WERI-Rb-1 (cell line): Measurements from ENCODE around the gene PIGV.
"Not testable (repeated sequence)": the region's sequence is repeated elsewhere in the genome, so short reads cannot be mapped to it uniquely, and the experiment has no call there.

Source experiments
- DNase-seq: peaks from one replicate; pipeline ENCODE4 v3.0.0-alpha.2; 2020
- H3K27ac ChIP-seq: fragments of 250-450 bp; sonication (Bioruptor Pico); 2 replicates; pipeline ENCODE4 v1.5.1; 2020; ENCODE audit warnings: mild to moderate bottlenecking, moderate library complexity
- H3K27me3 ChIP-seq: fragments of 250-450 bp; sonication (Bioruptor Pico); 2 replicates; pipeline ENCODE4 v1.5.1; 2021; ENCODE audit warnings: mild to moderate bottlenecking, low read depth, moderate library complexity; ENCODE audit not compliant: insufficient read depth, severe bottlenecking
- H3K36me3 ChIP-seq: fragments of 250-450 bp; sonication (Bioruptor Pico); 2 replicates; pipeline ENCODE4 v1.5.1; 2020; ENCODE audit warnings: mild to moderate bottlenecking, moderate library complexity
- H3K4me3 ChIP-seq: 2 replicates; pipeline ENCODE4 v1.5.1; 2011; ENCODE audit warnings: low read depth, mild to moderate bottlenecking, control low read depth, low read length
- H3K9me3 ChIP-seq: fragments of 250-450 bp; sonication (Bioruptor Pico); 2 replicates; pipeline ENCODE4 v1.5.1; 2021; ENCODE audit warnings: mild to moderate bottlenecking, moderate library complexity; ENCODE audit not compliant: severe bottlenecking
- CTCF ChIP-seq: IDR thresholded peaks from 2 replicates; pipeline ENCODE4 v1.5.1; 2011; ENCODE audit warnings: low read depth, mild to moderate bottlenecking, control low read depth, inconsistent platforms, low read length

Gene PIGV

GRCh38 chr1:26839339-26839722 is 51.6 kb downstream of the PIGV start:
- H3K9me3 ChIP-seq, result no peaks in the 10 kb centered on the region
- H3K36me3 ChIP-seq, result peaks cover 73% of the 10 kb centered on the region
- DNase-seq, result no peak
- H3K4me3 ChIP-seq, result no peak overlapping the region
- TF ChIP-seq CTCF, result no peak
- no peaks in the 10 kb centered on the region for H3K27me3 ChIP-seq
- H3K27ac ChIP-seq, result no peak overlapping the region

- Histone ChIP-seq H3K27ac (no peak overlapping the region), H3K4me3 (no peak overlapping the region), H3K9me3 (no peaks in the 10 kb centered on the region), H3K36me3 (peaks cover 70% of the 10 kb centered on the region), H3K27me3 (no peaks in the 10 kb centered on the region)
- no peak for TF ChIP-seq CTCF
- no peak for DNase-seq
Observed at GRCh38 chr1:26839779-26840178, 52.0 kb downstream of the PIGV start.

GRCh38 chr1:26844424-26845196 is 56.9 kb downstream of the PIGV start:
- no peak overlapping the region for H3K27ac ChIP-seq
- H3K4me3 ChIP-seq, result no peak overlapping the region
- H3K36me3 ChIP-seq, result peaks cover 43% of the 10 kb centered on the region
- DNase-seq, result no peak
- no peaks in the 10 kb centered on the region for H3K9me3 ChIP-seq
- no peak for TF ChIP-seq CTCF
- no peaks in the 10 kb centered on the region for H3K27me3 ChIP-seq

DNA sequence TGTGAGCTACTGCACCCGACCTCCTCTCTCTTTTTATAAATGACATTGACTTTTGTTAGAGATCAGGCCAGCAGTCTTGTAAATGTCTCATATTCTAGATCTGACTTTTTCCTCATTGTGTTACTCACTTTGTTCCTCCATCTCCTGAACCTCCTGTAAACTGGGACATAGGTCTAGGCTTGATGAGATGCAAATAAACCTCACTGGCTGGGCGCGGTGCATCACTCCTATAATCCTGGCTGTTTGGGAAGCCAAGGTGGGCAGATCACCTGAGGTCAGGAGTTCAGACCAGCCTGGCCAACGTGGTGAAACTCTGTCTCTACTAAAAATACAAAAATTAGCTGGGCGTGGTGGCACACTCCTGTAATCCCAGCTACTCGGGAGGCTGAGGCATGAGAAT is 60.1 kb downstream of the PIGV start:
- H3K9me3 ChIP-seq, H3K27me3 ChIP-seq, H3K4me3 ChIP-seq, H3K27ac ChIP-seq, DNase-seq: not testable (repeated sequence)
- peaks cover 48% of the 10 kb centered on the region for H3K36me3 ChIP-seq
